ENCODE results near the gene GALNT14. TPM values are rescaled to one million over a fixed set of nuclear protein-coding genes. Genes with fewer than 3 reads are reported as not detected.

Gene GALNT14
- total RNA-seq, 2 donors from 2014 or later = 1.6 TPM; not detected in 1

DNA sequence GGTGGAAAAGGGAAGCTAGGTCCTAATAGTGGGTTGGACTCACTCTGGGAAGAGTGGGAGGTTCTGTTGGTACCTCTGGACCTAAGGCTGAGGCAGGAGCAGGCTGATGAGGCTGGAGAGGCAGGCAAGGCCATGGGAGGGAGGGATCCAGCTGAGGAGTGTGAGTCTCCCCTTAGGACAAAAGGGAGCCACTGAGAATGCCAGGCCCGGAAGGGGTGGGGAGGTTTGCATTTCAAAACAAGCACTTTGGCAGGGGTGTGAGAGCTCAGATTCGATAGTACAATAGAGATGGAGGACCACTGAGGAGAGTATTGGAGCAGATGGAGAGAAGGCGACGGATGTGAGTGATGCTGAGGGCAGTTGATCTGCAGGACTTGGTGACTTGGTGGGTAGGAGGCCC is 198.9 kb downstream of the GALNT14 start:
- ATAC-seq (ENCODE audit: insufficient number of reproducible peaks, low FRiP score, low read depth) = no peak
- Histone ChIP-seq H3K4me3 (no peak overlapping the region), H3K27me3 (replicated peaks; ENCODE audit: insufficient read depth) (no peaks in the 10 kb centered on the region), H3K4me1 (ENCODE audit: control insufficient read depth in 1 of 2, low read depth in 2 of 2) (no peaks in the 10 kb centered on the region), H3K36me3 (no peaks in the 10 kb centered on the region), H3K27ac (no peak overlapping the region), H3K9me3 (no peaks in the 10 kb centered on the region)
- TF ChIP-seq, protein P1, sequence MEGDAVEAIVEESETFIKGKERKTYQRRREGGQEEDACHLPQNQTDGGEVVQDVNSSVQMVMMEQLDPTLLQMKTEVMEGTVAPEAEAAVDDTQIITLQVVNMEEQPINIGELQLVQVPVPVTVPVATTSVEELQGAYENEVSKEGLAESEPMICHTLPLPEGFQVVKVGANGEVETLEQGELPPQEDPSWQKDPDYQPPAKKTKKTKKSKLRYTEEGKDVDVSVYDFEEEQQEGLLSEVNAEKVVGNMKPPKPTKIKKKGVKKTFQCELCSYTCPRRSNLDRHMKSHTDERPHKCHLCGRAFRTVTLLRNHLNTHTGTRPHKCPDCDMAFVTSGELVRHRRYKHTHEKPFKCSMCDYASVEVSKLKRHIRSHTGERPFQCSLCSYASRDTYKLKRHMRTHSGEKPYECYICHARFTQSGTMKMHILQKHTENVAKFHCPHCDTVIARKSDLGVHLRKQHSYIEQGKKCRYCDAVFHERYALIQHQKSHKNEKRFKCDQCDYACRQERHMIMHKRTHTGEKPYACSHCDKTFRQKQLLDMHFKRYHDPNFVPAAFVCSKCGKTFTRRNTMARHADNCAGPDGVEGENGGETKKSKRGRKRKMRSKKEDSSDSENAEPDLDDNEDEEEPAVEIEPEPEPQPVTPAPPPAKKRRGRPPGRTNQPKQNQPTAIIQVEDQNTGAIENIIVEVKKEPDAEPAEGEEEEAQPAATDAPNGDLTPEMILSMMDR (IDR thresholded peaks at IDR 0.05) = no peak
- no peak for DNase-seq (ENCODE audit: low spot score)

DNA sequence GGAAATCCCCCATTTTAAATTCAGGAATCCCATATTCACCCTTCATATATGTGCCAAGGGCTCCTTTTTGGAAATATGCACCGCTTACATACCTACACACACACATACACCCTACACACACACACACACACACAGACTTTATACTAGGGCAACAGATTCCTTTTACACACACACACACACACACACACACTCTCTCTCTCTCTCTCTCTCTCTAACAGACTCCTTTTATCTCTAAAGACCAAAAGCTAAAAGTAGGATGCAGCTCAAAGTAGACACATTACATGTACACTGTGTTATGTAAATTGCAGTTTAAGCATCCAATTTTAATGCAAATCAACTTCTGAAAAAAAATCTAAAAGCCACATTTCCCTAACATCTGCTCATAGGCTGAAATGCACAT is 200.0 kb downstream of the GALNT14 start:
- Histone ChIP-seq H3K4me3 (no peak overlapping the region), H3K27ac (no peak overlapping the region), H3K9me3 (no peaks in the 10 kb centered on the region), H3K36me3 (no peaks in the 10 kb centered on the region), H3K27me3 (replicated peaks; ENCODE audit: insufficient read depth) (no peaks in the 10 kb centered on the region), H3K4me1 (ENCODE audit: control insufficient read depth in 1 of 2, low read depth in 2 of 2) (no peaks in the 10 kb centered on the region)
- ATAC-seq (ENCODE audit: insufficient number of reproducible peaks, low FRiP score, low read depth) (no peak), DNase-seq (ENCODE audit: low spot score) (no peak)
- TF ChIP-seq, protein P1 (IDR thresholded peaks at IDR 0.05) = no peak

DNA sequence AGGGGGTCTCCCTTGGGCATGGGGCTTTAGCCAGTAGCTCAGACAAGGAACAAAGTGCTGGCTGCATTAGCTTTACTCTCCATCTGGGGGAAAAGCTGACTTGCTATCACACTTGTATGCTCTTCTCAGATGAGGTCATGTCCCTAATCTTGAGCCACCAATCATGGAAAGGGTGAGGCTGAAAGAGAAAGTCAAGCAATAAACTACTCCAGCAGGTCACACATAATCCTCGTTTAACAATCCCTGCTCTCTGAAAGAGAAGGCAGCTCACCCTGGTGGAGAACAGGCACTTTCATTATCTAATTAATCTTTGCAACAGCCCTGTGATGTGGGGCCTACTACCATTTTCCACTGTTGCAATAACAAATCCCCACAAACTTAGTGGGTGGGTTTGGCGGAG is 201.3 kb downstream of the GALNT14 start:
- no peaks in the 10 kb centered on the region for H3K4me1 ChIP-seq (ENCODE audit: control insufficient read depth in 1 of 2, low read depth in 2 of 2)
- TF ChIP-seq, protein P1 (IDR thresholded peaks at IDR 0.05) = no peak
- H3K27me3 ChIP-seq (replicated peaks; ENCODE audit: insufficient read depth) = no peaks in the 10 kb centered on the region
- no peaks in the 10 kb centered on the region for H3K9me3 ChIP-seq
- no peak overlapping the region for H3K27ac ChIP-seq
- no peak for DNase-seq (ENCODE audit: low spot score)
- no peak overlapping the region for H3K4me3 ChIP-seq
- ATAC-seq (ENCODE audit: insufficient number of reproducible peaks, low FRiP score, low read depth) = no peak
- no peaks in the 10 kb centered on the region for H3K36me3 ChIP-seq

DNA sequence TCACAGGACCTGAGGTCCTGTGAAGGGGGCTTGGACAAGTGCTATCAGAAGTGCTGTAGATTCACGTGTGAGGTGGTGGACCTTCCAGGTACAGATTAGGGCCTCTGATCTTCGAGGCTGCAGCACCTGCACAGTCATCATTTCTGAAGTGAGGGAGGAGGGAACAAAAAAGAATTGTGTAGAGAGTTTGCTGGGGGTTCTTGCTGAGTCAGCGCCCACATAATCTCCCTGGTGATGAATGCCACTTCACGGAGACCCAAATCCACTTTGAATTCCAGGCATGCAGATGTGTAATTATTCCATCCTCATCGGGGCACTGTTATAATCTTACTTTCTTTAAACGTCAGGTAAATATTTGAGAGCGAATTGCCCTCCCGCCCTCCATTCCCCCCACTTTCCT is 202.4 kb downstream of the GALNT14 start:
- H3K27me3 ChIP-seq (replicated peaks; ENCODE audit: insufficient read depth) = no peaks in the 10 kb centered on the region
- ATAC-seq (ENCODE audit: insufficient number of reproducible peaks, low FRiP score, low read depth) (no peak), DNase-seq (ENCODE audit: low spot score) (no peak)
- H3K27ac ChIP-seq = no peak overlapping the region
- TF ChIP-seq, protein P1 (IDR thresholded peaks at IDR 0.05) = no peak
- no peaks in the 10 kb centered on the region for H3K9me3 ChIP-seq
- no peaks in the 10 kb centered on the region for H3K4me1 ChIP-seq (ENCODE audit: control insufficient read depth in 1 of 2, low read depth in 2 of 2)
- no peak overlapping the region for H3K4me3 ChIP-seq
- H3K36me3 ChIP-seq = no peaks in the 10 kb centered on the region

DNA sequence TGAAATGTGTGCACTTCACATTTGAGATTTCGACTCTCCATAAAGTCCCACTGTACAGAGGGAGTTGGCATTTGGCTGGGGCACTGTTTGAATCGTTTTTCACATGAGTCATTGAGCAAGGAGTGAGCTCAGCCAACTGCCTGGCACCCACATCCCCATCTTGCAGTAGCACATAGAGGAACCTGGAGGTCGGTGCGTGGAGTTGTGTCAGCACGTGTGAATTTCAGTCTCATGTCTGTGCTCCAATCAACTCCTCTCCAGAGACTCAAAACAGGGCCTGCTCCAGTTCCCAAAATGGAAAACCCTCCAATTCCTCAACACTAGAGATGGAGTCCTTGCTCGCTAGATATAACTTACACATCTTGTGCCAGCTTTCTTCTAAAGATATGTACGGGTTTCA is 204.2 kb downstream of the GALNT14 start:
- Histone ChIP-seq H3K4me1 (ENCODE audit: control insufficient read depth in 1 of 2, low read depth in 2 of 2) (no peaks in the 10 kb centered on the region), H3K9me3 (no peaks in the 10 kb centered on the region), H3K4me3 (no peak overlapping the region), H3K27ac (no peak overlapping the region), H3K27me3 (replicated peaks; ENCODE audit: insufficient read depth) (no peaks in the 10 kb centered on the region), H3K36me3 (no peaks in the 10 kb centered on the region)
- DNase-seq (ENCODE audit: low spot score) (no peak), ATAC-seq (ENCODE audit: insufficient number of reproducible peaks, low FRiP score, low read depth) (no peak)
- TF ChIP-seq, protein P1 (IDR thresholded peaks at IDR 0.05) = no peak
